ENCODE data around the gene TRMU. TPM values are rescaled to one million over a fixed set of nuclear protein-coding genes. Genes with fewer than 3 reads are reported as not detected.

Gene TRMU
- total and polyA plus RNA-seq, 4 donors, result 14.3 to 34.4 (median 18.6) TPM

GRCh38 chr22:46355369-46355995, 20.0 kb downstream of the TRMU start:
- Histone ChIP-seq H3K9me3 (ENCODE audit: control insufficient read depth in 4 of 4, low read length in 3 of 4) (no peaks in the 10 kb centered on the region), H3K36me3 (ENCODE audit: control insufficient read depth in 4 of 4, insufficient read depth in 3 of 4, low read depth in 1 of 4, low read length in 3 of 4) (peaks cover 11 to 59% (median 31%) of the 10 kb centered on the region in 4 donors), H3K27ac (ENCODE audit: low read depth in 1 of 2, low read length in 2 of 2) (no peak overlapping the region), H3K27me3 (ENCODE audit: control insufficient read depth in 4 of 4, insufficient read depth in 4 of 4, low read length in 3 of 4) (no peaks in the 10 kb centered on the region), H3K4me3 (ENCODE audit: low read depth in 1 of 3, low read length in 3 of 3) (no peak overlapping the region), H3K4me1 (ENCODE audit: control insufficient read depth in 4 of 4, insufficient read depth in 4 of 4, low read length in 3 of 4) (no peaks in the 10 kb centered on the region), H3K9ac (ENCODE audit: low read depth in 1 of 2, low read length in 2 of 2) (no peak overlapping the region)
- TF ChIP-seq RXRA (IDR thresholded peaks at IDR 0.05) (no peak), RAD21 (IDR thresholded peaks at IDR 0.05) (peak; percentile 83 to 93), GABPA (IDR thresholded peaks at IDR 0.05 in 1 of 2, conservative IDR thresholded peaks at IDR 0.05 in 1 of 2) (no peak)
- TF ChIP-seq, protein P1, sequence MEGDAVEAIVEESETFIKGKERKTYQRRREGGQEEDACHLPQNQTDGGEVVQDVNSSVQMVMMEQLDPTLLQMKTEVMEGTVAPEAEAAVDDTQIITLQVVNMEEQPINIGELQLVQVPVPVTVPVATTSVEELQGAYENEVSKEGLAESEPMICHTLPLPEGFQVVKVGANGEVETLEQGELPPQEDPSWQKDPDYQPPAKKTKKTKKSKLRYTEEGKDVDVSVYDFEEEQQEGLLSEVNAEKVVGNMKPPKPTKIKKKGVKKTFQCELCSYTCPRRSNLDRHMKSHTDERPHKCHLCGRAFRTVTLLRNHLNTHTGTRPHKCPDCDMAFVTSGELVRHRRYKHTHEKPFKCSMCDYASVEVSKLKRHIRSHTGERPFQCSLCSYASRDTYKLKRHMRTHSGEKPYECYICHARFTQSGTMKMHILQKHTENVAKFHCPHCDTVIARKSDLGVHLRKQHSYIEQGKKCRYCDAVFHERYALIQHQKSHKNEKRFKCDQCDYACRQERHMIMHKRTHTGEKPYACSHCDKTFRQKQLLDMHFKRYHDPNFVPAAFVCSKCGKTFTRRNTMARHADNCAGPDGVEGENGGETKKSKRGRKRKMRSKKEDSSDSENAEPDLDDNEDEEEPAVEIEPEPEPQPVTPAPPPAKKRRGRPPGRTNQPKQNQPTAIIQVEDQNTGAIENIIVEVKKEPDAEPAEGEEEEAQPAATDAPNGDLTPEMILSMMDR (IDR thresholded peaks at IDR 0.05; ENCODE audit: low read depth, low read length, missing input control), result peak; percentile 73
- WGBS, result 53% methylated on average over 22 of the region's 22 CpGs
- peak; percentile 74 for DNase-seq (ENCODE audit: low spot score)

DNA sequence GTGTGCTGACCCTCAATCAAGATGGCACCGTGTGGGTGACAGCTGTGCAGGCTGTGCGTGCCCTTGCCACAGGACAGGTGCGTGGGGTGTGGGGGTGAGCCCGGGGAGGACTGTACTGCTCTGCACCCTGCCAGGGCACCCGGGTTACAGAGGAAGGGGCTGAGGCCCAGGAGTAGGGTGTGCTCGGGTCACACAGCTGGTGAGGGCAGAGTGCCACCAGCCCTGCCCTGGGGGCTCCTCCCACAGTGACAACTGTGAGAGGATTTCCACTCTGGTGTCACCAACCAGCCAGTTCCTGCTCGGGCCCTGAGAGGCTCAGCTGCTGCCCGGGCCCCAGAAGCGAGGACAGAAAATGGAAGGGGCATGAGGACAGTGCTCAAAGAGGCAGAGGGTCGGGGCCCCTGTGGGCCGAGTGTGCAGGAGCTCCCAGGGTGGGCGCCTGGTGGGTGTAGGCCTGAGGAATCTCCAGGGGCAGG, 20.5 kb downstream of the TRMU start:
- Histone ChIP-seq H3K9ac (ENCODE audit: low read depth in 1 of 2, low read length in 2 of 2) (no peak overlapping the region), H3K9me3 (ENCODE audit: control insufficient read depth in 4 of 4, low read length in 3 of 4) (no peaks in the 10 kb centered on the region), H3K4me3 (ENCODE audit: low read depth in 1 of 3, low read length in 3 of 3) (no peak overlapping the region), H3K4me1 (ENCODE audit: control insufficient read depth in 4 of 4, insufficient read depth in 4 of 4, low read length in 3 of 4) (no peaks in the 10 kb centered on the region), H3K27me3 (ENCODE audit: control insufficient read depth in 4 of 4, insufficient read depth in 4 of 4, low read length in 3 of 4) (no peaks in the 10 kb centered on the region), H3K36me3 (ENCODE audit: control insufficient read depth in 4 of 4, insufficient read depth in 3 of 4, low read depth in 1 of 4, low read length in 3 of 4) (peaks cover 9 to 54% (median 28%) of the 10 kb centered on the region in 4 donors), H3K27ac (ENCODE audit: low read depth in 1 of 2, low read length in 2 of 2) (no peak overlapping the region)
- TF ChIP-seq FOXA2 (IDR thresholded peaks at IDR 0.05), result no peak
- no peak for TF ChIP-seq FOXA1 (IDR thresholded peaks at IDR 0.05)
- TF ChIP-seq SP1 (IDR thresholded peaks at IDR 0.05), result no peak
- TF ChIP-seq ATF3 (IDR thresholded peaks at IDR 0.05), result no peak
- TF ChIP-seq RXRA (IDR thresholded peaks at IDR 0.05), result no peak
- TF ChIP-seq REST (IDR thresholded peaks at IDR 0.05), result no peak
- no peak for TF ChIP-seq HNF4G (IDR thresholded peaks at IDR 0.05)
- no peak for TF ChIP-seq EGR1 (IDR thresholded peaks at IDR 0.05; ENCODE audit: low read depth in 2 of 2)
- TF ChIP-seq, protein P1 (IDR thresholded peaks at IDR 0.05; ENCODE audit: low read depth, low read length, missing input control), result no peak
- TF ChIP-seq TAF1 (conservative IDR thresholded peaks at IDR 0.05), result no peak
- no peak for DNase-seq (ENCODE audit: low spot score)
- WGBS, result 89% methylated on average over 12 of the region's 12 CpGs

Data from liver (tissue), 9 donors.